Gastroesophageal sphincter (tissue), 4 donors: ENCODE data around the gene NUBPL. TPM values are rescaled to one million over a fixed set of nuclear protein-coding genes. Genes with fewer than 3 reads are reported as not detected.

Experiments used
- ATAC-seq: fragments of 150-250 bp; one replicate; pipeline ENCODE4 v1.9.1; 2016; ENCODE audit warnings: mild to moderate bottlenecking, moderate library complexity
- H3K27ac ChIP-seq, 4 donors: fragments of 200-600 bp; sonication (generic) in 3 of 4; 1 replicate in 3 of 4; 2 replicates in 1 of 4; pipeline ENCODE4 v1.5.1; 2016 to 2019
- H3K27me3 ChIP-seq: fragments of 200-600 bp; sonication (generic); one replicate; pipeline ENCODE4 v1.5.1; 2019
- H3K36me3 ChIP-seq, 2 donors: fragments of 200-600 bp; sonication (generic); one replicate each; pipeline ENCODE4 v1.5.1; 2019; ENCODE audit warnings: control low read depth in 1 of 2
- H3K4me1 ChIP-seq, 3 donors: fragments of 200-600 bp; sonication (generic); 1 replicate in 2 of 3; 2 replicates in 1 of 3; pipeline ENCODE4 v1.5.1; 2016 to 2019; ENCODE audit warnings: control low read depth in 2 of 3
- H3K4me3 ChIP-seq, 2 donors: fragments of 200-600 bp; sonication (generic); one replicate each; pipeline ENCODE4 v1.5.1; 2019; ENCODE audit warnings: mild to moderate bottlenecking in 1 of 2, moderate library complexity in 1 of 2
- H3K9me3 ChIP-seq, 3 donors: fragments of 200-600 bp; sonication (generic); one replicate each; pipeline ENCODE4 v1.5.1; 2017 to 2019; ENCODE audit warnings: control low read depth in 2 of 3
- EP300 ChIP-seq: sonication (generic); formaldehyde crosslinking; IDR thresholded peaks from one replicate; pipeline ENCODE4 v1.6.1; 2017; ENCODE audit warnings: antibody characterized with exemption, mild to moderate bottlenecking
- POLR2A ChIP-seq, 2 donors: fragments of 450-650 bp; IDR thresholded peaks; one replicate each; pipeline ENCODE4 v1.6.1; 2017; ENCODE audit warnings: antibody characterized with exemption in 2 of 2, mild to moderate bottlenecking in 2 of 2, moderate library complexity in 1 of 2
- POLR2AphosphoS5 ChIP-seq: sonication (generic); formaldehyde crosslinking; IDR thresholded peaks from one replicate; pipeline ENCODE4 v1.6.1; 2017; ENCODE audit warnings: antibody characterized with exemption
- WGBS, 2 donors: methylation state at CpG; one replicate each; pipeline ENCODE4 v1.1.5; 2018; ENCODE audit warnings: low coverage in 1 of 2; 5-methylcytosine and 5-hydroxymethylcytosine counted together
- total RNA-seq, 4 donors: library from RNA; depleted of rRNA; stranded (reverse); fragments of >200 nt; gene quantifications; one replicate each; pipeline ENCODE4 v1.1.0, GENCODE V29; 2016
- TF ChIP-seq, protein P1 (sequence below), 4 experiments: fragments of 200-600 bp in 2 of 4; fragments of 450-650 bp in 2 of 4; sonication (generic) in 1 of 4; IDR thresholded peaks; one replicate each; pipeline ENCODE4 v1.5.1; 2017 to 2019; ENCODE audit warnings: antibody characterized with exemption in 4 of 4, mild to moderate bottlenecking in 2 of 4, moderate library complexity in 2 of 4

Gene NUBPL, protein sequence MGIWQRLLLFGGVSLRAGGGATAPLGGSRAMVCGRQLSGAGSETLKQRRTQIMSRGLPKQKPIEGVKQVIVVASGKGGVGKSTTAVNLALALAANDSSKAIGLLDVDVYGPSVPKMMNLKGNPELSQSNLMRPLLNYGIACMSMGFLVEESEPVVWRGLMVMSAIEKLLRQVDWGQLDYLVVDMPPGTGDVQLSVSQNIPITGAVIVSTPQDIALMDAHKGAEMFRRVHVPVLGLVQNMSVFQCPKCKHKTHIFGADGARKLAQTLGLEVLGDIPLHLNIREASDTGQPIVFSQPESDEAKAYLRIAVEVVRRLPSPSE
- total RNA-seq: 10 to 100 TPM in 3 of 4 donors, 1 to 10 TPM in 1; 8.1 to 24.3 (median 14.5) TPM

DNA sequence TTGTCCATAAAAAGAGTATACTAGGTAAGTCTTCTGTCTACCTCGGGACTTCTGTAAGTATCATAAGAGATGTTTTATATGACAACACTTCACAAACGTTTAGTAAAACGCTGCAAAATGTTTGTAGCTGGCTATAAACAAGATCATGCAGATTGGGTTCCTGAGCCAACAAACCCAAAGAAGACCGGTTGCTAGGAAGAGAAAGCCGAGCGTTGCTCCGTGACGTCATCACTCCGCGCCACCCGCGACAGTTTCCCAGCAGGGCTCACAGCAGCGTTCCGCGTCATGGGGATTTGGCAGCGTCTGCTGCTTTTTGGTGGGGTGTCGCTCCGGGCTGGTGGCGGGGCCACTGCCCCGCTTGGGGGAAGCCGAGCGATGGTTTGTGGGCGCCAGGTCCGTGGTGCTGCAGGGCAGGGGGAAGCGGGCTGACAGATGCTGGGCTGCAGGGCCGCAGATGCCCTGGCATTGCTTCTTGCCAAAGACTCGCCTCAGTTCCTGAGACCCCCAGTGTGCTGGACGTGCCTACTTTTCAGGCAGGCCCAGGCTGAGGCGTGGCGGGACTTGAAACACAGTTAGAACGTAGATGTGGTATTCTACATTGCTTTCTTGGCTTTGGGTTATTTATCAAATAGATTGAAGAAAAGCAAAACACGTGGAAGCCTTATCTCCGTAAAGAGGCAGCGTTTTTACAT lies at the start of gene NUBPL:
Gene NUBPL (plus strand): TSS at position 250 of the 692 bp plus-strand sequence. CDS start 36 bp downstream, at position 286.
- H3K4me1 ChIP-seq: peaks cover 0 to 23% (median 0%) of the 10 kb centered on the region in 3 donors
- peak; percentile 96 for ATAC-seq
- no peaks in the 10 kb centered on the region for H3K36me3 ChIP-seq
- peak within 1 kb of the TSS; percentile 66 to 92 (median 86) for H3K27ac ChIP-seq
- no peaks in the 10 kb centered on the region for H3K9me3 ChIP-seq
- TF ChIP-seq, protein P1, sequence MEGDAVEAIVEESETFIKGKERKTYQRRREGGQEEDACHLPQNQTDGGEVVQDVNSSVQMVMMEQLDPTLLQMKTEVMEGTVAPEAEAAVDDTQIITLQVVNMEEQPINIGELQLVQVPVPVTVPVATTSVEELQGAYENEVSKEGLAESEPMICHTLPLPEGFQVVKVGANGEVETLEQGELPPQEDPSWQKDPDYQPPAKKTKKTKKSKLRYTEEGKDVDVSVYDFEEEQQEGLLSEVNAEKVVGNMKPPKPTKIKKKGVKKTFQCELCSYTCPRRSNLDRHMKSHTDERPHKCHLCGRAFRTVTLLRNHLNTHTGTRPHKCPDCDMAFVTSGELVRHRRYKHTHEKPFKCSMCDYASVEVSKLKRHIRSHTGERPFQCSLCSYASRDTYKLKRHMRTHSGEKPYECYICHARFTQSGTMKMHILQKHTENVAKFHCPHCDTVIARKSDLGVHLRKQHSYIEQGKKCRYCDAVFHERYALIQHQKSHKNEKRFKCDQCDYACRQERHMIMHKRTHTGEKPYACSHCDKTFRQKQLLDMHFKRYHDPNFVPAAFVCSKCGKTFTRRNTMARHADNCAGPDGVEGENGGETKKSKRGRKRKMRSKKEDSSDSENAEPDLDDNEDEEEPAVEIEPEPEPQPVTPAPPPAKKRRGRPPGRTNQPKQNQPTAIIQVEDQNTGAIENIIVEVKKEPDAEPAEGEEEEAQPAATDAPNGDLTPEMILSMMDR (IDR thresholded peaks at IDR 0.05): no peak
- TF ChIP-seq POLR2AphosphoS5 (peak; percentile 95), EP300 (no peak), POLR2A (IDR thresholded peaks at IDR 0.05) (peak; percentile 51 to 61)
- no peaks in the 10 kb centered on the region for H3K27me3 ChIP-seq
- WGBS, 2 donors: 0% methylated on average over 13 to 14 of the region's 34 CpGs
- peak within 1 kb of the TSS; percentile 79 to 81 for H3K4me3 ChIP-seq

DNA sequence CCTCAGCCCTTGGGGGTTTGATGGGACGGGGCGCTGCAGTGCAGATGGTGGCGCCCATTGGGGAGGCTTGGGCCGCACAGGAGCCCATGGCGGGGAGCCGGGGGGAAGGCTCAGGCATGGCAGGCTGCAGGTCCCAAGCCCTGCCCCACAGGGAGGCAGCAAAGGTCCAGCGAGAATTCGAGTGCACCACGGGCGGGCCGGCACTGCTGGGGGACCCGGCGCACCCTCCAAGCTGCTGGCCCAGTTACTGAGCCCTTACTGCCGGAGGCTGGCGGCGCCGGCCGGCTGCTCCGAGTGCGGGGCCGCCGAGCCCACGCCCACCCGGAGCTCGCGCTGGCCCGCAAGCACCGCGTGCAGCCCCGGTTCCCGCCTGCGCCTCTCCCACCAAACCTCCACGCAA lies 34.1 kb upstream of the NUBPL start:
- TF ChIP-seq, protein P1 (IDR thresholded peaks at IDR 0.05): no peak

DNA sequence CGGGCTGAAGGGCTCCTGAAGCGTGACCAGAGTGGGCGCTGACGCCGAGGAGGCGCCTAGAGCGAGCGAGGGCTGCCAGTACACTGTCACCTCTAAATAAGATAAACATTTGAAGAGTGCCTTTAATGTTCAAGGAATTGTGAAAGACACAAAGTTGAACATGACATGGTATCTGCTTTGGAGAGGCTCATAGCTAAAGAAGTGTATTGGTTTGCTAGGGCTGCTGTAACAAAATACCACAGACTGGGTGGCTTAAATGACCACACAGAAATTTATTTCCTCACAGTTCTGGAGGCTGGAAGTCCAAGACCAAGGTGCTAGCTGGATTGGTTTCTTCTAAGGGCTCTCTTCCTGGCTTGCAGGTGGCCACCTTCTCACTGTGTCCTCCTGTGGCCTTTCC lies 33.7 kb upstream of the NUBPL start:
- Histone ChIP-seq H3K36me3 (no peaks in the 10 kb centered on the region), H3K4me1 (no peaks in the 10 kb centered on the region), H3K27ac (no peak overlapping the region), H3K9me3 (no peaks in the 10 kb centered on the region), H3K27me3 (no peaks in the 10 kb centered on the region), H3K4me3 (no peak overlapping the region)
- no CpG with 5 or more reads among the region's 8 CpGs for WGBS, 2 donors
- no peak for TF ChIP-seq POLR2AphosphoS5
- TF ChIP-seq EP300: no peak
- no peak for TF ChIP-seq POLR2A (IDR thresholded peaks at IDR 0.05)
- TF ChIP-seq, protein P1 (IDR thresholded peaks at IDR 0.05): no peak
- ATAC-seq: no peak

More for the DNA sequence above, 34.1 kb upstream of the NUBPL start:
- Histone ChIP-seq H3K27me3 (no peaks in the 10 kb centered on the region), H3K4me1 (no peaks in the 10 kb centered on the region), H3K9me3 (no peaks in the 10 kb centered on the region), H3K4me3 (no peak overlapping the region), H3K36me3 (no peaks in the 10 kb centered on the region), H3K27ac (no peak overlapping the region)
- no peak for ATAC-seq
- WGBS, 2 donors: no CpG with 5 or more reads among the region's 33 CpGs

DNA sequence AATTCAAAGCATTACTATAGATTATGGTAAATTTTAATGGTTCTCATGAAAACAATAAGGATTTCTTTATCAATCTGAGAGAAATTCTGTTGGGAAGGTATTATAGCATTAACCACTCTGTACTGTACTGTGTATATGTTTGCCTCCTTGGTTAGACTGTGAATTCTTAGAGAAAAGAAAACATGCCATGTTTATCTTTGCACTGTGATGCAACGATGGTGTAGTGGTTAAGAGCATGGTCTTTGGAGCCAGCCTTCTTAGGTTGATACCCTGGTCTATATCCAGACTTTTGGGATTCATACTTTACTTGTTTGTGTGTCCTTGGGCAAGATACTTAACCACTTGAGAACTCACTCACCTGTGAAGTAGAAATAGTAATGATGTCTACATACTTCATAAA lies 32.2 kb upstream of the NUBPL start:
- H3K27me3 ChIP-seq: no peaks in the 10 kb centered on the region
- H3K4me1 ChIP-seq: no peaks in the 10 kb centered on the region
- whole genome bisulfite sequencing, 2 donors: 50 to 57% methylated on average over 1 of the region's 1 CpG
- TF ChIP-seq POLR2A (IDR thresholded peaks at IDR 0.05) (no peak), POLR2AphosphoS5 (no peak), EP300 (no peak)
- TF ChIP-seq, protein P1 (IDR thresholded peaks at IDR 0.05): no peak
- H3K36me3 ChIP-seq: no peaks in the 10 kb centered on the region
- ATAC-seq: no peak
- no peak overlapping the region for H3K4me3 ChIP-seq
- H3K27ac ChIP-seq: no peak overlapping the region
- no peaks in the 10 kb centered on the region for H3K9me3 ChIP-seq

DNA sequence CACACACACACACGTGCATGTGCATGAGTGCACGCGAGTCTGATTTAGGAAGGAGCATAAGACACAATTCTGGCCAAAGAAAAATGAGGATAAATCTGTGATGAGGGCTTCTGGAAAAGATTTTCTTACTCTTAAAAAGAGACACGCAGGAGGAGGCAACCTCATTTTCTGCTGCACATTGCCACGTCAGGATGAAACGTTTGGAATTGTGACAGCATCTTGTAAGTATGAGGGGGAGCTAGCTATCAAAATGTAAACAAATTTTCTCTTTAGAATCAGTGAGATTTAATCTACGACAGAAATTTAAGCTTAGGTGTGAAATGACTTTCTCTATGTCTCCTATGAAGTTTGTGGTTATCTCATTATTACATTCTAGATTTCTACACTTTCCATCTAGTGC lies 31.1 kb upstream of the NUBPL start:
- no peaks in the 10 kb centered on the region for H3K36me3 ChIP-seq
- no peak overlapping the region for H3K27ac ChIP-seq
- H3K27me3 ChIP-seq: no peaks in the 10 kb centered on the region
- H3K4me1 ChIP-seq: no peaks in the 10 kb centered on the region
- ATAC-seq: no peak
- no peak overlapping the region for H3K4me3 ChIP-seq
- H3K9me3 ChIP-seq: no peaks in the 10 kb centered on the region
- 42 to 45% methylated on average over 6 to 7 of the region's 7 CpGs for WGBS, 2 donors
- TF ChIP-seq, protein P1 (IDR thresholded peaks at IDR 0.05): no peak
- TF ChIP-seq POLR2A (IDR thresholded peaks at IDR 0.05) (no peak), POLR2AphosphoS5 (no peak), EP300 (no peak)
